ENCODE data around the gene PCNX3. TPM values are rescaled to one million over a fixed set of nuclear protein-coding genes. Genes with fewer than 3 reads are reported as not detected.

PCNX3 gene
- total RNA-seq, 1 experiment from 2014 or later: 74.5 TPM

- intact Hi-C loops (cut with micrococcal nuclease; ENCODE audit: unreplicated experiment) (no loop called here), in situ Hi-C loops (cut with HindIII; ENCODE audit: low pct_unique_long_range_greater_than_20kb, low sequenced_read_pairs) (no loop called here)
- H3K4me1 ChIP-seq (ENCODE audit: control insufficient read depth, insufficient read depth, low read length): peaks cover 17% of the 10 kb centered on the region
- H3K27me3 ChIP-seq (ENCODE audit: control insufficient read depth, insufficient read depth, low read length): no peaks in the 10 kb centered on the region
- BruUV-seq (replicated peaks): no TSS peak
- H3K27ac ChIP-seq (ENCODE audit: low read length): no peak overlapping the region
- ChIA-PET CTCF (no interaction called here), POLR2A (no interaction called here)
- no peaks in the 10 kb centered on the region for H3K9me3 ChIP-seq (ENCODE audit: control insufficient read depth, insufficient read depth, low read depth, low read length)
- peaks cover 3% of the 10 kb centered on the region; the same call in 1 of the 2 replicates for H3K36me3 ChIP-seq (ENCODE audit: control insufficient read depth, insufficient read depth, low read length)
- ATAC-seq (no peak), DNase-seq (ENCODE audit: low read depth, low spot score) (no peak)
- TF ChIP-seq POLR2AphosphoS5 (IDR thresholded peaks at IDR 0.05; ENCODE audit: low read depth, low read length) (no peak), REST (IDR thresholded peaks at IDR 0.05; ENCODE audit: insufficient read depth in 1 of 2, low read depth in 2 of 2, low read length in 1 of 2) (no peak), SIN3A (IDR thresholded peaks at IDR 0.05; ENCODE audit: borderline replicate concordance, insufficient read depth, low read depth, low read length) (no peak), TCF7L2 (IDR thresholded peaks at IDR 0.05; ENCODE audit: low read depth, low read length) (no peak)
- TF ChIP-seq, protein P1, sequence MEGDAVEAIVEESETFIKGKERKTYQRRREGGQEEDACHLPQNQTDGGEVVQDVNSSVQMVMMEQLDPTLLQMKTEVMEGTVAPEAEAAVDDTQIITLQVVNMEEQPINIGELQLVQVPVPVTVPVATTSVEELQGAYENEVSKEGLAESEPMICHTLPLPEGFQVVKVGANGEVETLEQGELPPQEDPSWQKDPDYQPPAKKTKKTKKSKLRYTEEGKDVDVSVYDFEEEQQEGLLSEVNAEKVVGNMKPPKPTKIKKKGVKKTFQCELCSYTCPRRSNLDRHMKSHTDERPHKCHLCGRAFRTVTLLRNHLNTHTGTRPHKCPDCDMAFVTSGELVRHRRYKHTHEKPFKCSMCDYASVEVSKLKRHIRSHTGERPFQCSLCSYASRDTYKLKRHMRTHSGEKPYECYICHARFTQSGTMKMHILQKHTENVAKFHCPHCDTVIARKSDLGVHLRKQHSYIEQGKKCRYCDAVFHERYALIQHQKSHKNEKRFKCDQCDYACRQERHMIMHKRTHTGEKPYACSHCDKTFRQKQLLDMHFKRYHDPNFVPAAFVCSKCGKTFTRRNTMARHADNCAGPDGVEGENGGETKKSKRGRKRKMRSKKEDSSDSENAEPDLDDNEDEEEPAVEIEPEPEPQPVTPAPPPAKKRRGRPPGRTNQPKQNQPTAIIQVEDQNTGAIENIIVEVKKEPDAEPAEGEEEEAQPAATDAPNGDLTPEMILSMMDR (IDR thresholded peaks at IDR 0.05): no peak
- no peak overlapping the region for H3K4me3 ChIP-seq (ENCODE audit: low read depth in 2 of 2, low read length in 2 of 2)
Measured at GRCh38 chr11:65584723-65585171, 30.8 kb upstream of the PCNX3 start.

DNA sequence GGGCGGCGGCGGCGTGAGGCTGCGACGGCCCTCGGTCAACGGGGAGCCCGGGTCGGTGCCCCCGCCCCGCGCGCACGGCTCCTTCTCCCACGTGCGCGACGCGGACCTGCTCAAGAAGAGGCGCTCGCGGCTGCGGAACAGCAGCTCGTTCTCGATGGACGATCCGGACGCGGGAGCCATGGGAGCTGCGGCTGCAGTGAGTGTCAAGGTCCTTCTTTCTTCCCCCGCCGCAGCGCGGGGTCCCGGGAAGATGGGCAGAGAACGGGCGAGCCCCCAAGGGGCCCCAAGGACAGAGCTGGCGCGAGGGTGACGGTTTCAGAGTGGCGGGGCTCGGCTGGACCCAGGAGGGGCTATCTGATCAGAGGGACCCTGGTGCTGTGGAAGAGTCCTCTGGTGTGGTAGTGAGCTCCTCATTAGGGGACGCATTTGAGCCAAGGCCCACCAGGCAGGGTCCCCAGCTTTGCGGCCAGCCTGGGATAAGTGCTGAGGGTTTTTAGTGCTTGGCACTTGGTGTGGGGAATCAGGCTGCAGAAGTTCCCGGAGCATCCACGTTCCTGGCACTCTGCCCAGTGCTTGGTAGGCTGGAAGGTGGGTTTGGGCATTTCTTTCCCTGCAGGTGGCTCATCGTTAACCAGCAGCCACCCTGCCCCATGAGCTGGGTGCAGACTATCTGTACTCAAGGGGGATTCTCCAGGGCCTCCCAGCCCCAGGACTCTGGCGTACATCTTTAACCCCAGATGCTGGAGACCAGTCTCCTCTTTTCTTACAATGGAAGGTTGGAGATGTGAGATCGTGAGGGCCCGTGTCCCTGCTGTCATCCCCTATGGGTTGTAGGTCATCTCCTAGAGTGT lies 30.0 kb upstream of the PCNX3 start:
- CTCF ChIA-PET: no interaction called here
- in situ Hi-C loops (cut with HindIII; ENCODE audit: low pct_unique_long_range_greater_than_20kb, low sequenced_read_pairs): no loop called here

More for the DNA sequence above, 30.0 kb upstream of the PCNX3 start:
- ATAC-seq (no peak), DNase-seq (ENCODE audit: low read depth, low spot score) (no peak)
- Histone ChIP-seq H3K9me3 (ENCODE audit: control insufficient read depth, insufficient read depth, low read depth, low read length) (no peaks in the 10 kb centered on the region), H3K4me3 (ENCODE audit: low read depth in 2 of 2, low read length in 2 of 2) (no peak overlapping the region), H3K27me3 (ENCODE audit: control insufficient read depth, insufficient read depth, low read length) (no peaks in the 10 kb centered on the region), H3K4me1 (ENCODE audit: control insufficient read depth, insufficient read depth, low read length) (peaks cover 17% of the 10 kb centered on the region), H3K36me3 (ENCODE audit: control insufficient read depth, insufficient read depth, low read length) (peaks cover 6% of the 10 kb centered on the region), H3K27ac (ENCODE audit: low read length) (no peak overlapping the region)
- POLR2A ChIA-PET: no interaction called here
- TF ChIP-seq, protein P1 (IDR thresholded peaks at IDR 0.05): no peak
- no peak for TF ChIP-seq SIN3A (IDR thresholded peaks at IDR 0.05; ENCODE audit: borderline replicate concordance, insufficient read depth, low read depth, low read length)
- TF ChIP-seq REST (IDR thresholded peaks at IDR 0.05; ENCODE audit: insufficient read depth in 1 of 2, low read depth in 2 of 2, low read length in 1 of 2): no peak
- TF ChIP-seq TCF7L2 (IDR thresholded peaks at IDR 0.05; ENCODE audit: low read depth, low read length): no peak
- TF ChIP-seq POLR2AphosphoS5 (IDR thresholded peaks at IDR 0.05; ENCODE audit: low read depth, low read length): no peak
- intact Hi-C loops (cut with micrococcal nuclease; ENCODE audit: unreplicated experiment): no loop called here
- no TSS peak for BruUV-seq (replicated peaks)

All from Panc1 (cell line).